8988T (cell line): ENCODE data around the gene C2orf74.
"Not testable (repeated sequence)": the region's sequence is repeated elsewhere in the genome, so short reads cannot be mapped to it uniquely, and the experiment has no call there.

Source experiments
- DNase-seq: peaks from one replicate; pipeline ENCODE4 v3.0.0; 2011

C2orf74 gene

DNA sequence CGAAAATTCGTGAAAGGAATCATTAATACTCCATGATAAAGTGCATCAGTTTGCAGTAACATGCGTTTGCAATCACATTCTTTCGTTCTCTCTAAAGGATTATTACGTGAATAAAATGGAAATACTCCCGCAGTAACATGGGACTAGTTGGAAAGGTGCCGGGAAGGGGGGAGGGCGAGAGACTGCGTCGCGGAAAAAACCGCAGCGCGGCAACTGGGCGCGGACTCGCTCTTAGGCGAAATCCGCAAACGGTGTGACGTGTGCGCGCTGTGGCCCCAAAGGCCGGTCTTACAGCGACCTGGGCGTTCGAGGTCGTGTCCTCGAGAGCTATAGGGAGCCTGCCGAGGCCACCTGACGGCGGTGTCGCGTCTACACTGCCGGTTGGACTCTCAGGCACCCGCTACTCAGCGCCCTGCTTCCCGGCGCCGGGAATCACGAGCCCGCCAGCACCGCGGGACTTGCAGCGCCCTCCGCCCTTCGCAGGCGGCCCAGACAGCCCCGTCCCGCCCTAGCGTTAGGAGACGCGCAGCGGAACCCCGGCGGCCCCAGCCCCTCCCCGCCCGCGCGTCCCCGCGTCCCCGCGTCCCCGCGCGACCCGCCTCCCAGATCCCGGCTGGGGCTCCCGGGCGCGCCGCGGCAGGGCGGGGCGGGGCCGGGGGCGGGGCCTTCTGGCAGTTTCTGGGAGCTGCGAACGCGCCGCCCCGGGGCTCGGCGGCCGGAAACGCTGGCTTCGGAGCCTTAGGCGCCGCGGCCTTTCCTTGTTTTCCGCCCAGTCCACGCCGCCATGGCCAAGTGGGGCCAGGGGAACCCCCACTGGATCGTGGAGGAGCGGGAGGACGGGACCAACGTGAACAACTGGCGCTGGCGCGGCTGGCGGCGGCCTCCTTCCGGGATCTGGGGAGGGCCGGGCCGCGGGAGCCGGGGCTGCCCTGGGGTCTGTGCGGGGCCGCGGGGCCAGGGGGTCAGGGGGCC lies 15.1 kb downstream of the C2orf74 start:
- DNase-seq: peak; percentile 99

DNA sequence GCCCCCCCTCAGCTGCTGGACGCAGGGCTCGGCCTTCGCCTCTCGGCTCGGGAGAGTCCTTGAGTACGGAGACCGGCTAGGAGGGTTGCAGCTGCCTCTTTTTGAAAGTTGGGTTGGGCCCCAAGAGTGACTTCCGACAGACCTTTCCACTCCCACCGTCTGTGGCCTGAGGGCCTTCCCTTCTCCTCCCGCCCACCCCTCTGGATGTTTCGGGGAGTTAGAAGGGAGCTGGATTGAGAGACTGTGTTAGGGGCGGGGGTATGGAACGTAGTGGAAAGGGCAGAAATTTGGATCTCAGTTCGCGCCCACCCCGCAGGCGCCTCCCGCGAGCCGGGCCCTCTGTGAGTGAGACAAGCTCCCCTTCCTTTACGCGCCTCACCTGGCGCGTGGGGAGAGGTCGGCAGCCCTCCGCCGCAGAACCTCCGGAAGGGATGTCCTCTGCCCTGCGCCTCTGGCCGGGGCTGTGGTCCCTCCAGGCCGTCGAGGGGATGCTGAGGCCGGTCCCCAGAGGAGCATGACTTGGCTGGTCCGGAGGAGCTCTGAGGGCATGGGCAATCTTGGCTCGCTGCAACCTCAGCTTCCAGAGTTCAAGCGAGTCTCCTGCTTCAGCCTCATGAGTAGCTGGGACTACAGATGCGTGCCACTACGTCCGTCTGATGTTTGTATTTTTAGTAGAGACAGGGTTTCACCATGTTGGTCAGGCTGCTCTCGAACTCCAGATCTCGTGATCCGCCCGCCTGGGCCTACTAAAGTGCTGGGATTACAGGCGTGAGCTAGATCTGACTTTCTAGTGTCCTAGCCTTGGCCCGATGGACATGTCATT lies 15.9 kb downstream of the C2orf74 start:
- DNase-seq: no peak

DNA sequence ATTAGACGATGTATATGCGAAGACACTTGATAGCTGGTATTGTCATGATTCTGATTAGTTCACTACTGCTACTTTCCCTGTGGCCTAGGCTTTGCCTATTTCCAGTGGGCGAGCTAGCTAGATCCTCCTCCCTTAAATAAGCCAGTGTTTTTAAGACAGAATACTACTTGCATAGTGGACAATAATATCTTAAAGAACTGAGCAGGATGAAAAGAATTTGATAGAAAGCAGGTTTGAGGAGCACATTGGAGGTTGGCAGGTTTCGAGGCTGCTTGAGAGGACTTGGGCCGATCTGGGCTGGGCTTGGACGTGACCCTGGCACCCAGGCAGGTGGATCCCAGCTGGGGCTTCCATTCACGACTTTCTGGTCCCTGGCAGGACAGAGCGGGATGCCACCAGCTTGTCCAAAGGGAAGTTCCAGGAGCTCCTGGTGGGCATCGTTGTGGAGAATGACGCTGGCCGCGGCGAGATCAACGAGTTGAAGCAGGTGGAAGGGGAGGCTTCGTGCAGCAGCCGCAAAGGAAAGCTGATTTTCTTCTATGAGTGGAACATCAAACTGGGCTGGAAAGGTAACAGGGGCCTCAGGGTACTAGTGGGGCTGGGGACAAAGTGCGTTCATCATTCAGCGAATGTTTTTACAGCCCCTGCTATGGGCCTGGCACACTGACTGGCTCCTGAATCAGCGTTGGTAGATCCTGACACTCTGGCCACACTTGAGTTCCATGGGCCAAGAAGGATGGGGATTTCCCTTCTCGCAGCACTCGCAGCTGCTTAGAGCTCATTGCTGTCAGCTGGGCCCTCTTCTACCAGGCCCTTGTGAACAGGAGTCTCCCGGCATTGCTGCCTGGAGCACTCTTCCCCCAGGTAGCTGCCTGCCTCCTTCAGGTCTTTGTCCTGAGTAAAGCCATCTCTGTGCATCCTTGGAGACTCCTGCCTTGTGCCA lies 16.9 kb downstream of the C2orf74 start:
- no peak for DNase-seq

DNA sequence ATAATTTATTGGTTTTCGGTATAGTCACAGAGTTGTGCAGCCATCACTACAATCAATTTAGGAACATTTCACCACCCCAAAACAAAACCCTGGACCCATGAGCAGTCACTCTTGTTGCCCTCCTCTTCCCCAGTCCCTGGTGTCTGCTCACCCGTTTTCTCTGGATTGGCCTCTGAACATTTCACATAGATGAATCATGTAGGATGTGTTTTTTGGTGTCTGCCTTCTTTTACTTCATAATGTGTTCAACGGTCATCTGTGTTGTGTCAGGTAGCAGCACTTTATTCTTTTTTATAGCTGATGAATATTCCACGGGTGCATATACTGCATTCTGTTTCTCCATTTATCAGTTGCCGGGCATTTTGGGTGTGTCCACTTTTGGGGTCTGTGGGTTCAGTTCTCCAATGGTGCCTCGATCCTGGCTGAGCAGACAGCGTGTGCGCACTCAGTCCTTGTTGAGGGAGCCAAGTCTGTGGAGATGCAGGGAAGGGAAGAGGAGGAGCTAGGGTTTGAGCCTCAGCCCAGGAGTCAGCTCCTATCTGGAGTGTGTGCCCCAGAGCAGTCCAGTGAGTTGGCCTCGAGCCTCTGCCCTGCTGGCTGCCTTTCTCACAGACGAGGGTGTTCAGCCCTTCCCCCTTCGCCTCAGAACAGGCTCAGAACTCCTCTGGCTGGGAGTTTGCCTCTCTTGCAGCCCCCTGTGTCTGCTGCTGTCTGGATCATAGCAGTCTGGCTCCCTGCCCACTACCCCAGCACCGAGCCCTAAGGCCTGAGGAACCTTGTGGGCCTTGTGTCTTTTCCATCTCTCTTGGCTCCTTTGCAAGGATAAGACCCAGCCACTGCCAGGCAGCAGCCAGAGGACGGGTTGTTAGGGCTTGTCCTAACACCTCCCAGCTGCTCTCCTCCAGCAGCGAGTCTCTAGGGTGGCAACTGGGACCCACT lies 18.0 kb downstream of the C2orf74 start:
- DNase-seq: no peak

DNA sequence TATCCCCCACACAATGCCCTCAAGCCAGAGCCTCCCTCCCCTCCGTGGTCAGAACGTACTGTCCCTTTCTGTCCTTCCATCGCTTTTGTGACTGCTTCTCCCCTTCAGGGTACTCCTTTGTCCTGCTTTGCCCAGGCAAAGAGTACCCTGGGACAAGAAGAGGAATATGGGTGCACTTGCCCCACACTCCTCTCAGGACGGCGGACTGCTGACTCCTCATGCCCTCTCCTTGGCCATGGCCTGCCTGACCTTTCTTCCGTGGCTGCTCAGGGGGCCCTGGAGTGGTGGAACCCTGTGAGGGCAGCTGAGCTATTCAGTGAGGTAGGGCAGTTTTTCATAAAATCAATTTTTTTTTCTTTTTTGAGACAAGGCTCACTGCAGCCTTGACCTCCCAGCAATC lies 18.7 kb downstream of the C2orf74 start:
- DNase-seq: no peak

DNA sequence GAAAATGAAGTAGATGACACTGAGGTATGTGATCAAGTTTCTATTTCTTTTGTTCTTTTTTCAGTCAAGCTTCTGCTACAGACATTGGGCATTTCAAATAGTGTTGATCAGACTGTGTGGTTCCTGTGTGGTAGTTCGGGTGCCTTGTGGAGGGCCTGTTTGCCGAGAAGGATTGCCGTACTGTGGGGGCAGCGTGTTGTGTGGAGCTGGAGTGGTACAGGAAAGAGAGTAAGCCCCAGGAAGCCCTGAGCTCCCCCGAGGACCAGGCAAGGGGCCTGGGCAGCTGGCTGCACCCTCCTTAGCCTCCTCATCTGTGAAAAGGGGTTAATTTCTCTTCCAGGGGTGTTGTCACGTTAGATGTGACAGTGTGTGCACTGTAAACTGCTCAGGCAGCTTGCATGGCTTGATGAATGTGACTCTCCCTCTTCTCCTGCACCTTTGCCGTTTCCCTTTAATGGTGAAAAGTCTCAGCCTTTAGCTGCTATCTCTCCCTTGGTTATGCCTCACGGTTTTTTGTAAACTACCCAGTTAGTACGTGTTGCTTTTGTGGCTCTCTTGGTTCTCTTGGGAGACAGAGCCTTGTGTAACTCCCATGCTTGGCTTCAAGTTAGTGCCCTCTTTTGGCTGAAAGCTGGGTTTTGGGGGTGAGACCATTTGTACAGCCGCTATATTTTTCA lies 19.5 kb downstream of the C2orf74 start:
- DNase-seq: no peak

DNA sequence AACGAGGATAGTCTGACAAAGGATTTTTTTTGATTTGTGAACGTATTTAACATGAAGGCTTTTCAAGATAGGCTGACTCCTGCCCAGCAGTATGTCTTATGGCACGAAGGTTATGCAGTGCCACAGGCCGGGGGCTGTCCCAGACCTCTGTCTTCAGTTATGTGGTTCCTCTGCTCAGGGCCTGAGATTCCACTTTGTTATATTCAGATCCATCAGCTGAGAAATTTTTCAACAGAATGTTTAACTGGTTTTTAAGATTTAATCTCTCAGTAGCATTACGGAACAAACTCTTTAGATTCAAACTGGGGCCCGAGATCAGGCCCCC lies 20.0 kb downstream of the C2orf74 start:
- no peak for DNase-seq

DNA sequence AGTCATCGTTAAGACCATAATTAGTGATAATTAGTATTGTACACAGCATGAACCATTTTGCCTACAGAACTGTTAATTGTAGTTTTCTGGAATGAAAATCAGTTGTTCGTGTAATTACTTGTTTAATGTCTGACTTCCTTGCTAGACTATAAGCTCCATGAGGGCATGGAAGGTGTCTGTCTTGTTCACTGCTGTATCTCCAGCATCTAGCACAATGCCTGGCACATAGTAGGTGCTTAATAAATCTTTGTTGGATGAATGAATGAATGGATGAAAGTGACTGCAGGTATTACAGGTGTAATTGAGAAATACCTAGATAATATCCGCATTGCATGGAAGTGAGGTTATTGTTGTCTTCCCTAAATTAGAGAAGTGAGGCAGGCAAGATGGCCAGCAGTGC lies 21.8 kb downstream of the C2orf74 start:
- DNase-seq: no peak

DNA sequence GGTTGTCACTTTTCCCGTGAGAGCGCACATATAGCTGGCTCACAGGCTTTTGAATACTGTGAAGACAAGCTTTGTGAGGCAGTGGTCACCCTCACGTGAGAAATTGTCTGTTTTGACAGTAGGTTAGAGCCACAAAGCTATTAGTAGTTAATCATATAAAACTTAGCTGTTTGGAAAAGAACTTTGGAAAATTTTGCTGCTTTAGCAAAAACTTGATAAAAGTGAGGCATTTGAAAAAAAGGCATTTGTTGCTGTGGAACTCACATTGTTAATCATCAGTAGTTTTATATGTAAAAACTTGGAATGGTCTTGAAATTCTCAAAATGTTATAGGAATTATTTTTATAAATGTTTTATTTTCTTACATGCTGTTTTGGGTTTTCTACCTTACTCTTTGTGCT lies 22.3 kb downstream of the C2orf74 start:
- DNase-seq: no peak

DNA sequence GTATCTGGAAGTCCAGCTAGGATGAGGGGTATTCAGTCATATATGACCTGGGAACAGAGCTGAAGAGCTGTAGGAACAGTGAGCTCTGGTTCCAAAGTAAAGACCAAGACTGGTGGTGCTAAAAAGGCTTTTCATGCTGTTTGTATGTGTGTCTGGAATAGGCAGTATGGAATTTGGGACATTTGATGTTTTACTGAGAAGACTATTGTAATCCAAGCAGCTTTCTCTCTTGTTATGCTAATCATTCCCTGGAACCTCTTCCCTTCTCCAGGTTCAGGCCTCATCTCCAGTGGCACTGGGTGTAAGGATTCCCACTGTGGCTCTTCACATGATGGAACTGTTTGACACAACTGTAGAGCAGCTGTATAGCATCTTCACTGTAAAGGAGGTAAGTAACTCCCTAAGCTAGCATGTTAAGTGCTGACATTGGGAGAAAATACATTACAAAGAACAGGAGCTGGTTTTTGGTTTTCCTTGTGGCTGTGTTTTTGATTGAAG lies 23.3 kb downstream of the C2orf74 start:
- no peak for DNase-seq

DNA sequence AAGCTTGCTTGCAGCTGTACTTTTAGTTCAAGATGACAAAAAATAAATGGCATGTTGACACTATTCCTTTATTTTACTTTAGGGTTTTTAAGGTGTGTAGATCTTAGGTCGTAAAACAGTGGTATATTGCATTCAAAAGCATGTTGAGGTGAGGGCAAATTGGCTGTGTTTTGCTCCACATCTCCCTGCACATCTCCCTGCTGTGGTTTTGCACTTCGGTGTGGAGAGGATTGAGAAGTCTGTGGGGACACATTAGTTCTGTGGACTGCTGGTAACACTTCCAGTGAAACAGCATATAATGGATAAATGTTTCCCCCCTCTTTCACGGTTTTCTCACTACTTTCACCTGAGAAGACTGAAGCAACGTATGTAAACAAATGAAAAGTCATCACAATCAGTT lies 25.1 kb downstream of the C2orf74 start:
- DNase-seq: no peak

DNA sequence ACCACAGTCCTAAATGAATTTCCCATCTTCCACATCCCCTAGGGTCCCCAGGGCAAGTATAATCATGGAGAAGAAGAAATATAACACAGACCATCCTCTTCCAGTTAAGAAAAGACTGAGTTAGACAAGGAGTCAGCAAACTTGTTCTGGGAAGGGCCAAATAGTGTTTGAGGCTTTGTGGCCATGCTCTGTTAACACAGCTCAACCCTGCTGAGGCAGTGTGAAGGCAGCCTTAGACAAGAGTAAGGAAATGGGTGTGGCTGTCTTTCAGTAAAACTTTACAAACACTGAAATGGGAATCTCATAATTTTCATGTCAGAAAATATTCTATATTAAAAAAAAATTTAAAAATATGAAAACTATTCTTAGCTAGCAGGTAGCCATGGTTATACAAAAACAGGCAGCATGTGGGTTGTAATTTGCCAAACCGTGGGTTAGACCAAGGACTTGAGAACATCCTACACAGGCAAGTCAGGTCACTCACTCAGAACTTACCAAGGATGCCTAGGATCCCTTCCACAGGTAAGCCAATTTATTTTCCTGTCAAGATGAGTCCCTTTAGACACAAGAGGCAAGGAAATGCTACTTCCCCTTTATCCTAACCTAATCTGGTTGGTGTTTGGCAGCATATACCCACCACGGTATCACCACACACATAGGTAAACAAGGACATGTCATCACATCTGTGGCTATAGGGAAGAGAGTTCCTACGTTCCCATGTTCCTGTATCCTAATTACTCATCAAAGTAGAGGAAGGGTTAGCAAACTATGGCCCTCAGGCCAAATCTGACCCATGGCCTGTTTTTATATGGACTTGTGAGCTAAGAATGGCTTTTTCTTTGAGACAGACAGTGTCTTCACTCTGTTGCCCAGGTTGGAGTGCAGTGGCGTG lies 31.9 kb downstream of the C2orf74 start:
- DNase-seq: no peak

DNA sequence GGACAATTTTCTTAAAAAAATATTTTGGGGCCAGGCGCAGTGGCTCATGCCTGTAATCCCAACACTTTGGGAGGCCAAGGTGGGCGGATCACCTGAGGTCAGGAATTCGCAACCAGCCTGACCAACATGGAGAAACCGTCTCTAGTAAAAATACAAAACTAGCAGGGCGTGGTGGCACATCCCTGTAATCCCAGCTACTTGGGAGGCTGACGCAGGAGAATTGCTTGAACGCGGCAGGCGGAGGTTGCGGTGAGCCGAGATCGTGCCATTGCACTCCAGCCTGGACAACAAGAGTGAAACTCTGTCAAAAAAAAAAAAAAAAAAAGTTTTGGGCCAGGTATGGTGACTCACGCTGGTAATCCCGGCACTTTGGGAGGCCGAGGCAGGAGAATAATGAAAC lies 32.7 kb downstream of the C2orf74 start:
- not testable (repeated sequence) for DNase-seq

DNA sequence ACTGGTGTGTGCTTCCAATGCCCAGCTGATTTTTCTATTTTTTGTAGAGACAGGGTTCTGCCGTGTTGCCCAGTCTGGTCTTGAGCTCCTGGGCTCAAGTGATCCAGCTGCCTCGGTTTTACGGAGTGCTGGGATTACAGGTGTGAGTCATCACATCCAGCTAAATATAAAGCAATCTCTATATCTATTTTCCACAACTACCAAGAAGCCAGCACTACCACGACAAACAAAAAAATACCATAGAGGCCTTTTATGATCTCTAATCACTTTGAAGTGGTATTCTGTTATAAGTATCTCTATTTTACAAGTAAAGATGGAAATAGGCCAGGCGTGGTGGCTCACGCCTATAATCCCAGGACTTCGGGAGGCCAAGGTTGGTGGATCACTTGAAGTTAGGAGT lies 34.7 kb downstream of the C2orf74 start:
- DNase-seq: no peak

DNA sequence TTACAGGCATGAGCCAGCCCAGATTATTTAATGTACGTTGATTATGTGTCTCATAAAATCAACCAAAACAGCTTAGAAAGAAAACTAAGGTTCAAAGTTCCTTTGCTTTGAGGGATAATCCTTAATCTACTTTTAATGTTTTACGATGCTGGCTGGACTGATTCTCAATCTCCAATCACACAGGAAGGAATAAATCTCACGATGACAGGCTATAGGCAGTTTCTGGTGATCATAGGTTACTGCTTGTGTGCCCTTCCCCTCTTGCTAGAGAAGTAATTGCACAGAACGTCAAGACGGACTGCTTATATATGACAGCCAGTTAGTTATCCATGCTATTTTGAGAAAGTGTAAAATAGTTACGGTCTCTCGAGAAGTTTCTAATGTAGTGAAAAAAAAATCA lies 43.1 kb downstream of the C2orf74 start:
- DNase-seq: no peak

DNA sequence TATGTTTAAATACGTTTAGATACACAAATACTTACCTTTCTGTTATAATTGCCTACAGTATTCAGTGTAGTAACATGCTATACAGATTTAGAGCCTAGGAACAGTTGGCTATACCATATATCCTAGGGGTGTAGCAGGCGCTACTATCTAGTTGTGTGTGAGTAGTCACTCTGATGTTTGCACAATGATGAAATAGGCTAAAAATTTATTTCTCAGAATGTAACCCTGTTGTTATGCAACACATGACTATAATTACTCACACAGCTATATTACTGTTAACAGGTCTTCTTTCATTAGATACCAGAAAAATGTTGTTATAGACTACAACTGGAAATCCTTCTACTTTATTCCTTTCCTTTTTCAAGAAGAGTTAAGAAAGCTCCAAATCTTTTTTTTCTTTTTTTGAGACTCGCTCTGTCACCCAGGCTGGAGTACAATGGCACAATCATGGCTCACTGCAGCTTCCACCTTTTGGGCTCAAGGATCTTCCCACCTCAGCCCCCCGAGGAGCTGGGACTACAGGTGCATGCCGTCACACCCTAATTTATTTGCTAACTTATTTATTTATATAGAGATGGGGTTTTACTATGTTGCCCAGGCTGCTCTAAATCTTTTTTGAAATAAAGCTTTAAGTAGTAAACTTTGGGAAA lies 48.5 kb downstream of the C2orf74 start:
- no peak for DNase-seq

DNA sequence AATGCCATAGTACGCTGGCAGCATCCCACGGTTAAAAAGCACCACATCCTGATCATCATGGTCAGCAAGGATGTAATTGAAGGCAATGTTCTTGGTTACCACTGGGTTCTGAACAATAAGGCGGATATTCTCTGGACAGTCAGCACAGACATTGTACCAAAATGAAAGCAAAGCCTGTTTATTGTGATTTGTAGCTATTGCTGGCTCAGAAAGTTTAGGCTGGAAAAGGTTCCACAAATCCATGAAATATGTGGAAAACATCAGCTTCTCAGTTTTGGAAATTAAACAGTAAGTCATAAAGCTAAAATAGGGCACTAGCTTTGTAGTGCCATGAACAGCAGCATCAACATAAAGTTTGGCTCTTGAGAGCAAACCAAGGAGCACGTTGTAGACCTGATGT lies 52.2 kb downstream of the C2orf74 start:
- no peak for DNase-seq
